IMR-90 (cell line): Measurements from ENCODE around the gene ITGB5. TPM values are rescaled to one million over a fixed set of nuclear protein-coding genes. Genes with fewer than 3 reads are reported as not detected.

Experiments
- ATAC-seq: fragments of 200-7000 bp; cut with Tn5 transposase; 2 replicates; pipeline ENCODE4 v1.9.1; 2020; ENCODE audit warnings: low read depth, mild to moderate bottlenecking, moderate library complexity
- BruUV-seq: library from RNA; stranded (reverse); fragments of 400-500 nt; replicated peaks from 2 replicates; lab custom pipeline; 2021; lab: Mats Ljungman, UMichigan
- CTCF ChIA-PET: fragments of 300-600 bp; formaldehyde crosslinking; extraction: SDS; loops from one replicate; lab custom pipeline; 2021; ENCODE audit warnings: antibody characterized with exemption; lab: Yijun Ruan, JAX
- POLR2A ChIA-PET: fragments of 300-600 bp; sonication (Branson Sonifier 250); formaldehyde crosslinking; loops from one replicate; lab custom pipeline; 2022; ENCODE audit warnings: antibody characterized with exemption; ENCODE audit not compliant: unreplicated experiment; lab: Charles Lee
- DNase-seq: peaks from one replicate; pipeline ENCODE4 v3.0.0; 2013
- H2AFZ ChIP-seq: replicated peaks from 2 replicates; pipeline ENCODE3; 2013; ENCODE audit warnings: low read length, mild to moderate bottlenecking; ENCODE audit not compliant: poor library complexity
- H2AK5ac ChIP-seq: 2 replicates; pipeline ENCODE4 v1.6.1; 2013; ENCODE audit warnings: low read depth, low read length, inconsistent platforms
- H2AK9ac ChIP-seq: replicated peaks from 2 replicates; pipeline ENCODE3; 2013; ENCODE audit warnings: mild to moderate bottlenecking, low read depth, low read length, moderate library complexity; ENCODE audit not compliant: poor library complexity
- H2BK120ac ChIP-seq: 2 replicates; pipeline ENCODE4 v1.6.1; 2013; ENCODE audit warnings: low read depth, low read length, inconsistent platforms
- H2BK15ac ChIP-seq: 3 replicates; pipeline ENCODE4 v1.6.1; 2013; ENCODE audit warnings: low read depth, low read length, inconsistent platforms
- H2BK20ac ChIP-seq: 2 replicates; pipeline ENCODE4 v1.6.1; 2013; ENCODE audit warnings: low read depth, mild to moderate bottlenecking, inconsistent platforms, low read length, moderate library complexity
- H2BK5ac ChIP-seq: 2 replicates; pipeline ENCODE4 v1.6.1; 2013; ENCODE audit warnings: mild to moderate bottlenecking, low read depth, low read length, inconsistent platforms; ENCODE audit not compliant: poor library complexity, severe bottlenecking
- H3K14ac ChIP-seq: replicated peaks from 2 replicates; pipeline ENCODE4 v1.6.1; 2013; ENCODE audit warnings: low read depth, low read length, inconsistent platforms
- H3K18ac ChIP-seq: 2 replicates; pipeline ENCODE4 v1.6.1; 2013; ENCODE audit warnings: low read depth, low read length, control low read depth
- H3K23ac ChIP-seq: 2 replicates; pipeline ENCODE4 v1.6.1; 2013; ENCODE audit warnings: low read depth, low read length, inconsistent platforms
- H3K27ac ChIP-seq: 2 replicates; pipeline ENCODE4 v1.5.1; 2013; ENCODE audit warnings: mild to moderate bottlenecking, control low read depth, low read length; ENCODE audit not compliant: insufficient read depth
- H3K27me3 ChIP-seq: 2 replicates; pipeline ENCODE4 v1.6.1; 2013; ENCODE audit warnings: low read length; ENCODE audit not compliant: control insufficient read depth, insufficient read depth
- H3K36me3 ChIP-seq: 2 replicates; pipeline ENCODE4 v1.6.1; 2013; ENCODE audit warnings: low read length, mixed read lengths; ENCODE audit not compliant: control insufficient read depth, insufficient read depth
- H3K4ac ChIP-seq: 2 replicates; pipeline ENCODE4 v1.6.1; 2013; ENCODE audit warnings: low read depth, low read length, inconsistent platforms
- H3K4me1 ChIP-seq: 2 replicates; pipeline ENCODE4 v1.6.1; 2013; ENCODE audit warnings: low read length, mixed read lengths; ENCODE audit not compliant: control insufficient read depth, insufficient read depth
- H3K4me2 ChIP-seq: 2 replicates; pipeline ENCODE4 v1.6.1; 2013; ENCODE audit warnings: low read depth, mild to moderate bottlenecking, control low read depth, low read length, moderate library complexity
- H3K4me3 ChIP-seq: 2 replicates; pipeline ENCODE4 v1.5.1; 2013; ENCODE audit warnings: low read depth, mild to moderate bottlenecking, control low read depth, low read length, moderate library complexity; ENCODE audit not compliant: insufficient read depth
- H3K56ac ChIP-seq: 2 replicates; pipeline ENCODE4 v1.6.1; 2013; ENCODE audit warnings: low read length, inconsistent platforms; ENCODE audit not compliant: insufficient read depth; ENCODE audit errors: extremely low read depth
- H3K79me1 ChIP-seq, 2 experiments: 2 replicates each; pipeline ENCODE4 v1.6.1; 2013; ENCODE audit warnings: low read length in 2 of 2, inconsistent platforms in 1 of 2, low read depth in 1 of 2
- H3K9ac ChIP-seq: 2 replicates; pipeline ENCODE4 v1.6.1; 2013; ENCODE audit warnings: low read depth, low read length, control low read depth
- H3K9me1 ChIP-seq: 2 replicates; pipeline ENCODE4 v1.6.1; 2013; ENCODE audit warnings: low read length, inconsistent platforms; ENCODE audit not compliant: insufficient read depth
- H3K9me3 ChIP-seq: 2 replicates; pipeline ENCODE4 v1.6.1; 2013; ENCODE audit warnings: low read length; ENCODE audit not compliant: control insufficient read depth, insufficient read depth
- H4K20me1 ChIP-seq: 2 replicates; pipeline ENCODE4 v1.6.1; 2013; ENCODE audit warnings: low read length, inconsistent platforms; ENCODE audit not compliant: insufficient read depth
- H4K5ac ChIP-seq: 2 replicates; pipeline ENCODE4 v1.6.1; 2013; ENCODE audit warnings: mild to moderate bottlenecking, low read depth, low read length, control low read depth
- H4K8ac ChIP-seq, 2 experiments: 2 replicates each; pipeline ENCODE4 v1.6.1; 2013; ENCODE audit warnings: low read depth in 2 of 2, low read length in 2 of 2, control low read depth in 1 of 2, inconsistent platforms in 1 of 2
- H4K91ac ChIP-seq: 2 replicates; pipeline ENCODE4 v1.6.1; 2013; ENCODE audit warnings: low read depth, low read length, inconsistent platforms; ENCODE audit not compliant: insufficient read depth
- BHLHE40 ChIP-seq: fragments of 150-350 bp; IDR thresholded peaks from 2 replicates; pipeline ENCODE4 v1.6.1; 2016; ENCODE audit warnings: mild to moderate bottlenecking, low read depth, low read length
- CEBPB ChIP-seq: IDR thresholded peaks from 2 replicates; pipeline ENCODE4 v1.6.1; 2012; ENCODE audit warnings: low read depth, low read length, improper control_type of control experiment
- CTCF ChIP-seq: conservative IDR thresholded peaks from 2 replicates; pipeline ENCODE4 v1.5.1; 2012; ENCODE audit warnings: mild to moderate bottlenecking, low read depth, low read length, improper control_type of control experiment
- POLR2A ChIP-seq: IDR thresholded peaks from 2 replicates; pipeline ENCODE4 v1.6.1; 2012; ENCODE audit warnings: mild to moderate bottlenecking, low read depth, low read length
- RCOR1 ChIP-seq: IDR thresholded peaks from 2 replicates; pipeline ENCODE4 v1.6.1; 2012; ENCODE audit warnings: mild to moderate bottlenecking, low read length, improper control_type of control experiment; ENCODE audit not compliant: insufficient replicate concordance
- SMC3 ChIP-seq: fragments of 150-350 bp; IDR thresholded peaks from 2 replicates; pipeline ENCODE4 v1.6.1; 2016; ENCODE audit warnings: low read depth, mild to moderate bottlenecking, antibody characterized with exemption, low read length, moderate library complexity
- WGBS, 2 experiments: methylation state at CpG; one replicate each; pipeline versions ENCODE4 v1.1.5 to v1.1.7; 2013; ENCODE audit warnings: missing lambda C conversion rate in 2 of 2; ENCODE audit not compliant: insufficient read length in 1 of 2; ENCODE audit errors: extremely low coverage in 2 of 2; 5-methylcytosine and 5-hydroxymethylcytosine counted together
- dilution Hi-C: fragments of 300-500 bp; cut with HindIII; formaldehyde crosslinking; loops from one replicate; pipeline ENCODE4 v1.14.3; 2018; ENCODE audit warnings: low sequenced_read_pairs; ENCODE audit not compliant: unreplicated experiment
- in situ Hi-C: fragments of 300-500 bp; cut with MboI; formaldehyde crosslinking; loops from 3 replicates; pipeline ENCODE4 v1.14.3; 2019; ENCODE audit warnings: low sequenced_read_pairs, inconsistent platforms, mixed read lengths
- intact Hi-C: fragments of 100-400 bp; cut with micrococcal nuclease; formaldehyde crosslinking; loops from 2 replicates; pipeline ENCODE4 v1.10.0; 2022
- polyA plus RNA-seq, 3 experiments: library from polyadenylated mRNA; depleted of rRNA; stranded (reverse); fragments of >200 nt; gene quantifications; 2 replicates each; pipeline ENCODE4 v1.2.3, GENCODE V29; 2012; ENCODE audit warnings: low replicate concordance in 1 of 3
- total RNA-seq: library from RNA; depleted of rRNA; stranded (reverse); fragments of >200 nt; gene quantifications from 2 replicates; pipeline ENCODE4 v1.2.3, GENCODE V29; 2012

Gene ITGB5
- total and polyA plus RNA-seq, 2 of the 4 experiments (the other 2 are of a cell fraction), result 85.0 to 101 TPM

DNA sequence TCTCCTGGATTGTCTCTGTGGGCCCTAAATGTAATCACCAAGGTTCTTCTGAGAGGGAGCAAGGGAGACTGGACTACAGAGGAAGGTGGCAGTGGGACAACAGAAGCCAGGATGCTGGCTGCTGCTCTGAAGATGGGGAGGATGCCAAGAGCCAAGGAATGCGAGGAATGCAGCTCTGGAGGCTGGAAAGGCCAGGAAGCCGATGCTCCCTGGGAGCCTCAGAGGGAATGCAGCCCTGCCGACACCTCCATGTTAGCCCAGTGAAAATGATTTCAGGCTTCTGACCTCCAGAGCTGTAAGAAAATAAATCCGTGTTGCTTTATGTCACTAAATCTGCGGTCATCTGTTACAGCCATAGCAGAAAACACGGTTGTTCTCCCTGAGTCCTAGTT lies 112.8 kb downstream of the ITGB5 start:
- Histone ChIP-seq H3K27me3 (no peaks in the 10 kb centered on the region), H3K79me1 (peaks cover 7 to 74% of the 10 kb centered on the region in 2 experiments), H4K20me1 (peaks cover 2% of the 10 kb centered on the region; the same call in 1 of the 2 replicates), H3K56ac (peak overlapping the region; percentile 33; the same call in 1 of the 2 replicates), H2BK20ac (peak overlapping the region; percentile 84), H3K9ac (peak overlapping the region; percentile 30; the same call in 1 of the 2 replicates), H3K27ac (peak overlapping the region; percentile 46; the same call in 1 of the 2 replicates), H4K5ac (peak overlapping the region; percentile 25), H3K9me3 (no peaks in the 10 kb centered on the region), H3K4me3 (no peak overlapping the region), H2BK120ac (peak overlapping the region; percentile 88), H4K91ac (peak overlapping the region; percentile 92), H2BK5ac (peak overlapping the region; percentile 53), H2BK15ac (peak overlapping the region; percentile 84; the same call in 2 of the 3 replicates), H3K36me3 (peaks cover 11% of the 10 kb centered on the region), H3K9me1 (peaks cover 36% of the 10 kb centered on the region), H3K4me1 (peaks cover 21% of the 10 kb centered on the region), H3K4me2 (peak overlapping the region; percentile 11), H3K18ac (peak overlapping the region; percentile 38), H3K23ac (peak overlapping the region; percentile 81), H4K8ac (peak overlapping the region; percentile 49 to 52; a peak in 3 of 4 replicates), H3K14ac (peak overlapping the region; percentile 65), H2AK9ac (no peak overlapping the region), H3K4ac (peak overlapping the region; percentile 90), H2AK5ac (peak overlapping the region; percentile 96), H2AFZ (peak overlapping the region; percentile 76)
- in situ Hi-C loops, result no loop called here
- 21% methylated on average over 5 of the region's 6 CpGs; no CpG with 5 or more reads in 1 of the 2 experiments for WGBS, 2 experiments
- POLR2A ChIA-PET, result no interaction called here
- dilution Hi-C loops, result loop anchor here (25.0 kb wide), 1 partner anchor 113 kb away; the partner anchor contains the start of gene ITGB5
- DNase-seq (peak; percentile 66), ATAC-seq (peak; percentile 89)
- BruUV-seq, result no TSS peak
- intact Hi-C loops, result loop anchor here (5.0 kb wide), 1 partner anchor 38 kb away; no protein-coding TSS in a partner anchor
- no peak for TF ChIP-seq SMC3
- TF ChIP-seq BHLHE40, result no peak
- TF ChIP-seq CTCF, result no peak
- no peak for TF ChIP-seq CEBPB
- no peak for TF ChIP-seq RCOR1
- no peak for TF ChIP-seq POLR2A
- CTCF ChIA-PET, result interaction anchor here (1.4 kb wide), 1 partner anchor 13 kb away, joined by 6 read pairs; no protein-coding TSS in a partner anchor
